ENCODE measurements around the gene LHFPL6. TPM values are rescaled to one million over a fixed set of nuclear protein-coding genes. Genes with fewer than 3 reads are reported as not detected.
A peak's percentile ranks its signal among the peaks of the same experiment; 100 is the strongest.

LHFPL6 gene
- total and polyA plus RNA-seq, 9 donors: 45.0 to 76.3 (median 59.2) TPM

GRCh38 chr13:39525506-39525905 lies 77.5 kb downstream of the LHFPL6 start:
- Histone ChIP-seq H3K4me3 (ENCODE audit: low read length) (no peak overlapping the region), H3K4me1 (ENCODE audit: control insufficient read depth, insufficient read depth, low read length) (peaks cover 10% of the 10 kb centered on the region), H3K27ac (ENCODE audit: low read length) (no peak overlapping the region), H3K27me3 (ENCODE audit: control insufficient read depth, insufficient read depth, low read length) (no peaks in the 10 kb centered on the region), H3K9me3 (replicated peaks; ENCODE audit: control insufficient read depth, low read depth, low read length) (no peaks in the 10 kb centered on the region), H3K36me3 (ENCODE audit: control insufficient read depth, insufficient read depth, low read length) (no peaks in the 10 kb centered on the region)
- peak; percentile 48 for DNase-seq
- WGBS (ENCODE audit: insufficient coverage): no CpG with 5 or more reads among the region's 1 CpG

GRCh38 chr13:39524795-39525194 lies 78.2 kb downstream of the LHFPL6 start:
- DNase-seq: no peak
- peaks cover 10% of the 10 kb centered on the region for H3K4me1 ChIP-seq (ENCODE audit: control insufficient read depth, insufficient read depth, low read length)
- no peak overlapping the region for H3K27ac ChIP-seq (ENCODE audit: low read length)
- H3K36me3 ChIP-seq (ENCODE audit: control insufficient read depth, insufficient read depth, low read length): no peaks in the 10 kb centered on the region
- WGBS (ENCODE audit: insufficient coverage): 90% methylated on average over 3 of the region's 4 CpGs
- no peak overlapping the region for H3K4me3 ChIP-seq (ENCODE audit: low read length)
- H3K27me3 ChIP-seq (ENCODE audit: control insufficient read depth, insufficient read depth, low read length): no peaks in the 10 kb centered on the region
- H3K9me3 ChIP-seq (replicated peaks; ENCODE audit: control insufficient read depth, low read depth, low read length): no peaks in the 10 kb centered on the region

- Histone ChIP-seq H3K9me3 (replicated peaks; ENCODE audit: control insufficient read depth, low read depth, low read length) (no peaks in the 10 kb centered on the region), H3K4me1 (ENCODE audit: control insufficient read depth, insufficient read depth, low read length) (no peaks in the 10 kb centered on the region), H3K27me3 (ENCODE audit: control insufficient read depth, insufficient read depth, low read length) (no peaks in the 10 kb centered on the region), H3K4me3 (ENCODE audit: low read length) (no peak overlapping the region), H3K27ac (ENCODE audit: low read length) (no peak overlapping the region), H3K36me3 (ENCODE audit: control insufficient read depth, insufficient read depth, low read length) (no peaks in the 10 kb centered on the region)
- WGBS (ENCODE audit: insufficient coverage): 93% methylated on average over 2 of the region's 4 CpGs
- DNase-seq: no peak
Observed at GRCh38 chr13:39522329-39522728, 80.7 kb downstream of the LHFPL6 start.

GRCh38 chr13:39521701-39522100 lies 81.3 kb downstream of the LHFPL6 start:
- Histone ChIP-seq H3K4me1 (ENCODE audit: control insufficient read depth, insufficient read depth, low read length) (no peaks in the 10 kb centered on the region), H3K27ac (ENCODE audit: low read length) (no peak overlapping the region)
- WGBS (ENCODE audit: insufficient coverage): 59% methylated on average over 3 of the region's 4 CpGs

GRCh38 chr13:39516096-39516495 lies 86.9 kb downstream of the LHFPL6 start:
- Histone ChIP-seq H3K4me3 (ENCODE audit: low read length) (no peak overlapping the region), H3K36me3 (ENCODE audit: control insufficient read depth, insufficient read depth, low read length) (no peaks in the 10 kb centered on the region), H3K27me3 (ENCODE audit: control insufficient read depth, insufficient read depth, low read length) (no peaks in the 10 kb centered on the region), H3K27ac (ENCODE audit: low read length) (no peak overlapping the region), H3K4me1 (ENCODE audit: control insufficient read depth, insufficient read depth, low read length) (peaks cover 15% of the 10 kb centered on the region), H3K9me3 (replicated peaks; ENCODE audit: control insufficient read depth, low read depth, low read length) (no peaks in the 10 kb centered on the region)
- DNase-seq: peak; percentile 68
- WGBS (ENCODE audit: insufficient coverage): 49% methylated on average over 4 of the region's 6 CpGs

More at GRCh38 chr13:39521701-39522100, 81.3 kb downstream of the LHFPL6 start:
- Histone ChIP-seq H3K36me3 (ENCODE audit: control insufficient read depth, insufficient read depth, low read length) (no peaks in the 10 kb centered on the region), H3K9me3 (replicated peaks; ENCODE audit: control insufficient read depth, low read depth, low read length) (no peaks in the 10 kb centered on the region), H3K27me3 (ENCODE audit: control insufficient read depth, insufficient read depth, low read length) (no peaks in the 10 kb centered on the region), H3K4me3 (ENCODE audit: low read length) (no peak overlapping the region)
- DNase-seq: peak; percentile 43

GRCh38 chr13:39515224-39515714 lies 87.7 kb downstream of the LHFPL6 start:
- no peak overlapping the region for H3K4me3 ChIP-seq (ENCODE audit: low read length)
- WGBS (ENCODE audit: insufficient coverage): 88% methylated on average over 2 of the region's 7 CpGs
- no peaks in the 10 kb centered on the region for H3K36me3 ChIP-seq (ENCODE audit: control insufficient read depth, insufficient read depth, low read length)
- H3K4me1 ChIP-seq (ENCODE audit: control insufficient read depth, insufficient read depth, low read length): peaks cover 15% of the 10 kb centered on the region
- no peak overlapping the region for H3K27ac ChIP-seq (ENCODE audit: low read length)
- H3K27me3 ChIP-seq (ENCODE audit: control insufficient read depth, insufficient read depth, low read length): no peaks in the 10 kb centered on the region
- DNase-seq: no peak
- H3K9me3 ChIP-seq (replicated peaks; ENCODE audit: control insufficient read depth, low read depth, low read length): no peaks in the 10 kb centered on the region

GRCh38 chr13:39512687-39513086 lies 90.3 kb downstream of the LHFPL6 start:
- Histone ChIP-seq H3K27ac (ENCODE audit: low read length) (no peak overlapping the region), H3K9me3 (replicated peaks; ENCODE audit: control insufficient read depth, low read depth, low read length) (no peaks in the 10 kb centered on the region), H3K36me3 (ENCODE audit: control insufficient read depth, insufficient read depth, low read length) (no peaks in the 10 kb centered on the region), H3K4me3 (ENCODE audit: low read length) (no peak overlapping the region), H3K27me3 (ENCODE audit: control insufficient read depth, insufficient read depth, low read length) (no peaks in the 10 kb centered on the region), H3K4me1 (ENCODE audit: control insufficient read depth, insufficient read depth, low read length) (peaks cover 15% of the 10 kb centered on the region)
- 97% methylated on average over 5 of the region's 6 CpGs for WGBS (ENCODE audit: insufficient coverage)
- DNase-seq: no peak

GRCh38 chr13:39510316-39510695 lies 92.7 kb downstream of the LHFPL6 start:
- H3K27me3 ChIP-seq (ENCODE audit: control insufficient read depth, insufficient read depth, low read length): no peaks in the 10 kb centered on the region
- H3K4me3 ChIP-seq (ENCODE audit: low read length): no peak overlapping the region
- WGBS (ENCODE audit: insufficient coverage): 13% methylated on average over 1 of the region's 1 CpG
- no peaks in the 10 kb centered on the region for H3K9me3 ChIP-seq (replicated peaks; ENCODE audit: control insufficient read depth, low read depth, low read length)
- no peak for DNase-seq
- H3K36me3 ChIP-seq (ENCODE audit: control insufficient read depth, insufficient read depth, low read length): no peaks in the 10 kb centered on the region
- H3K4me1 ChIP-seq (ENCODE audit: control insufficient read depth, insufficient read depth, low read length): peaks cover 10% of the 10 kb centered on the region
- H3K27ac ChIP-seq (ENCODE audit: low read length): no peak overlapping the region

- Histone ChIP-seq H3K9me3 (replicated peaks; ENCODE audit: control insufficient read depth, low read depth, low read length) (no peaks in the 10 kb centered on the region), H3K27me3 (ENCODE audit: control insufficient read depth, insufficient read depth, low read length) (no peaks in the 10 kb centered on the region), H3K4me3 (ENCODE audit: low read length) (no peak overlapping the region), H3K36me3 (ENCODE audit: control insufficient read depth, insufficient read depth, low read length) (no peaks in the 10 kb centered on the region), H3K4me1 (ENCODE audit: control insufficient read depth, insufficient read depth, low read length) (peaks cover 5% of the 10 kb centered on the region), H3K27ac (ENCODE audit: low read length) (no peak overlapping the region)
- DNase-seq: no peak
- 100% methylated on average over 1 of the region's 5 CpGs for WGBS (ENCODE audit: insufficient coverage)
Observed at GRCh38 chr13:39509616-39510315, 93.2 kb downstream of the LHFPL6 start.

- Histone ChIP-seq H3K4me3 (ENCODE audit: low read length) (no peak overlapping the region), H3K27me3 (ENCODE audit: control insufficient read depth, insufficient read depth, low read length) (no peaks in the 10 kb centered on the region), H3K4me1 (ENCODE audit: control insufficient read depth, insufficient read depth, low read length) (peaks cover 3% of the 10 kb centered on the region), H3K36me3 (ENCODE audit: control insufficient read depth, insufficient read depth, low read length) (no peaks in the 10 kb centered on the region), H3K27ac (ENCODE audit: low read length) (no peak overlapping the region), H3K9me3 (replicated peaks; ENCODE audit: control insufficient read depth, low read depth, low read length) (no peaks in the 10 kb centered on the region)
- WGBS (ENCODE audit: insufficient coverage): 14% methylated on average over 2 of the region's 7 CpGs
- no peak for DNase-seq
Observed at GRCh38 chr13:39506559-39507390, 96.2 kb downstream of the LHFPL6 start.
